Central memory CD4-positive, alpha-beta T cell (primary cell): ENCODE data around the gene MYLIP.
A peak's percentile ranks its signal among the peaks of the same experiment; 100 is the strongest.

ENCODE experiments used
- DNase-seq: peaks from one replicate; pipeline ENCODE4 v3.0.0; 2022

The MYLIP gene

DNA sequence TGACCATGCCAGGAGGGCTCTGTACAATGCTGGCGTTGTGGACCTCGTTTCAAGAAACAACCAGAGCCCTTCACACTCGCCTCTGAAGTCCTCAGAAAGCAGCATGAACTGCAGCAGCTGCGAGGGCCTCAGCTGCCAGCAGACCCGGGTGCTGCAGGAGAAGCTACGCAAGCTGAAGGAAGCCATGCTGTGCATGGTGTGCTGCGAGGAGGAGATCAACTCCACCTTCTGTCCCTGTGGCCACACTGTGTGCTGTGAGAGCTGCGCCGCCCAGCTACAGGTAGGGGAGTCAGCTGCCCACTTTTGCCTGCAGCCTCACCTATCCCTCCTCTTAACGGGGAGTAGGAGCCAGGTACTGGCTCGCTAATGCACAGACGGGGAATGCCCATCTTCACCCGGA, 16.2 kb downstream of the MYLIP start:
- no peak for DNase-seq

DNA sequence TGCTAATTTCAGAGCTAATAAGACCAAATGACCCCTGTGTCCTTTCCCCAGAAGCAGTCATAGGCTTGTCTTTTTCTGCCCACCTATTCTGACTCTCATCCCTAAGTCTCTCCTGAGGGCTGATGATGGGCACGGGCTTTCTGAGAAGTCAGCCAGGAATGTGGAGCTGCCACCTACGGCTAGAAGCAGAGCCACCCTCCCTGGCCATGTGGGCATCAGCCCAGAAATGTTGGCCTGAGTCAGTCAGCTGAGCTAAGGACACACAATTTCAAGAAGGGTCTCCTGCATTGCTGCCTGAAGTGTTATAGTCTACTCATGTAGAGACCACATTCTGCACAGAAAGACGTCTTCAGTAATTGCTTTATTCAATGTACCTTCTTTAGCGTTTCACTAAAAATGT, 17.1 kb downstream of the MYLIP start:
- DNase-seq = no peak

DNA sequence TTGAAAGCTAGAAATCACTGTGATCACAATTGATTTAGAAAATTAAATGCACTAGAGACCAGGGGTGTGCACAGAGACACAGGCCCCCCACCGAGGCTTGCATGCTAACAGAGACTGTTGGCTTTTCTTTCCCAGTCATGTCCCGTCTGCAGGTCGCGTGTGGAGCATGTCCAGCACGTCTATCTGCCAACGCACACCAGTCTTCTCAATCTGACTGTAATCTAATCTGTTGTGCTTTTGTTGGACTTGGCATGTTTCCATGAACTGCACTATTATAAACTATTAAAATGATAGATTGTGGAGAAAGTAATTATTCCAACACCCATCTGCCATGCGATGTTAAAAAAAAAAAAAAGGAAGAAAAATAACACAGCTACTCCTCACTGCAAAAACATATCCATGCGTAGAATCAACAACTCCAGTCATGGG, 17.7 kb downstream of the MYLIP start:
- DNase-seq = no peak

DNA sequence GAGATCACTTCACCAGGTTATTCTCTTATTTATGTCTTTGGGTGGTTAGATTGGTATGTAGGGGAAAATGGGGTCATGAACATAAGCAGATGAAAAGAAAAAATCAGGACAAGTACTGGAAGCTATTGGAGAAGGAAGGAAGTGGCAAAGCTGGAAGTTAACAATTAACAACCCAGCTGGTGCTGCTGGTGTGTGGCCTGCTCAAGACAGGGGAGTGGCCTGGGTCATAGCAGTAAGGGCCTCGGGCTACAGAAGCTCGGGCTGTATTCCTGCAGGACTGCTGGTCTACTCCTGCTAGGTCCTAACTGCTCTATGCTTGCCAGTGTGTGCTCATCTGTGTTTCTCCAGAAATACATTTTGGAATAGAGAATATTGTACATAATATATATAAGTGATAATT, 19.6 kb downstream of the MYLIP start:
- DNase-seq = no peak

DNA sequence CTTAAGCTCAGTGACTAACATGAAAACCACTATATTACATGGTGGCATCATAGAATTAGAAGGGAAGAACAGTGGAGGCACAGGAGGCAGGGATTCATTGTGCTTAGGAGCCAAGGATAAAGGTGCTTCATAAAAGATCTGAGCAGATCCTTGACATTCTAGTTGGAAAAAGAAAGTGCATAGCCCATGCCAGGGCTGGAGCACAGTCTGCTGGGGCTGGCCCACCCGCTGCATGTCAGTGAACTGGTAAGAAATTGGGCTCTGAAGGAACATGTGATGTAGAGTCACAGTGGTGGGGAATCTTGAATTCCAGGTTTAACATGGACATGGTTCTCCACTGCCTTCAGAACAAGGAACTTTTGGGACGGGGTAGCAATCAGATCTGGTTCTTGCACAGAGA, 20.4 kb downstream of the MYLIP start:
- DNase-seq = no peak

DNA sequence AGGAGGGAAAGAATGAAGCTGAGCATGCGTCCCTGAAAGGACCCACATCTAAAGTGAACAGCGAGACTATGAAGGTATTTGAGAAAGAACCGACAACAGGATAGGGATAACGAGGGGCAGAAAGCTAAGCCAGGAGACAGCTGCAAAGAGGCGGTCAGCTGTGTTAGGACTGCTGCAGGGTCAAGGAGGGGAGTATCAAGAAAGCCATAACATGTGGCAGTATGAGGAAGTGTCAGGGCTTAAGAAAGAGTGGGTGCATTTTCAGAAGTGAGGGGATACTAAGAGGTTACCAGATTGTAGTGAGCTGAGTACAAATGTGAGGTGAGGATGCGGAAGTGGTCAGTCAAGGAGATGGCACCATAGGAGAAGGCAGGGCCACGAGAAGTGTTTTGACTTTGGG, 21.2 kb downstream of the MYLIP start:
- no peak for DNase-seq

DNA sequence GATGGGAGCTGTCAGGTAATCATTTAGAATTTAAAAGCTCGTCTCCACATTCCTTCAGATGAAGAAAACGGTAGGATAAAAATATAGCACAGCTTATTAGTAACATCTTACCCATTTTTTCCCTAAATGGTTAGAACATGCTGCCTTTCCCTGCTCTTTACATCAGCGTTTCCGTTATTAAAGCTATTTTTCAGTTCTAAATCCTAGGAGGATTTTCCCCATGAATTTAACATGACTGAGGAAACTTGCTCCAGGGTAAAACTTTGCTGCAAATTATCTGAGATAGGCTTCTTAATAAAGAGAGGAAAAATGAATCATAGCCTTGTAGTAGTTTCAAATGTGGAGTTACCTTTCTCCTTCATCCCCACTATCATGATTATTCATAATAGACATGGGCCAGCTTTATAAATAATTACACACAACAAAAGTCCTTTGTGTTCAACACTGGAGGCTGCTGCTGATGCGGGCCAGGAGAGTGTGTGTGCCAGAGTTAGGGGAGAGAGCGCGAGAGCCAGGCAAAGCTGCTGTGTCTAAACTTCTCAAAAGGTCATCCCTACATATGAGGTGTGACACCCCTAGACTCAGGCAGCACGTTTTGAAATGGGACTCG, 24.4 kb downstream of the MYLIP start:
- no peak for DNase-seq

DNA sequence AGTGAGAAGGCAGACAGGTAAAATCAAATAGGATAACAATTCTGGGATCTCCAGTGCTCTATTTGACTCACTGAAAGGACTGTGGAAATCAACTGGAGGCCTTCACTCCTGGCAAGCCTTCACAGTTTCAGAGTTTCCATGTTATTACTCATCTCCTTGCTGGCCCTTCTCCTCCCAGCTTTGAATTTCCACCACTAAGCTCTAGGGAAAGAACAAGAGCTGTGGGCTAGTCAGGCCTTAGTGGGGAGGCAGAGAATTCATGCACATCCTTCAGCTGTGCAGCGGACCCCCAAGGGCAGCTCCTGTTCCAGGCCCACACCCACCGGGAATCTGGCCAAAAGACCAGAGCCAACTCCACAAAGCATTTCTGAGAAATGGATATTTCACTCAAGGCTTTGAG, 26.0 kb downstream of the MYLIP start:
- DNase-seq = no peak

DNA sequence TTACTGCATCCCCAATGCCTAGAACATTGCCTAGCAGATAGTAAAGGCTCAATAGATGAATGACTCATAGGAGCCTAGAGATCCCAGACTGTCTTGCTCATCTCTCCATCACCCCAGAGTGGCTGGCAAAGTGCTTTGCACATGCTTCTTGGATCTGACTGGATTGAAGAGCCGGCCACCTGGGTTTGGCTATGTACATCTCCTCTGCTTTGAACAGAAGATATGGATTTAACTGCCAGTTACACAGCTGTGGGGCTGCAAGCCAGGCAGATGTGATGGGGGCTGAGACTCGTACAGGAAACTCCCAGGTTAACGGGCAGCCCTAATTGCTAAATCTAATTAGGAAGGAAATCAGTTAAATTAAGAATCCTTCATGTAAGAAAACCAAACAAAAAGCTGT, 28.6 kb downstream of the MYLIP start:
- DNase-seq = no peak

DNA sequence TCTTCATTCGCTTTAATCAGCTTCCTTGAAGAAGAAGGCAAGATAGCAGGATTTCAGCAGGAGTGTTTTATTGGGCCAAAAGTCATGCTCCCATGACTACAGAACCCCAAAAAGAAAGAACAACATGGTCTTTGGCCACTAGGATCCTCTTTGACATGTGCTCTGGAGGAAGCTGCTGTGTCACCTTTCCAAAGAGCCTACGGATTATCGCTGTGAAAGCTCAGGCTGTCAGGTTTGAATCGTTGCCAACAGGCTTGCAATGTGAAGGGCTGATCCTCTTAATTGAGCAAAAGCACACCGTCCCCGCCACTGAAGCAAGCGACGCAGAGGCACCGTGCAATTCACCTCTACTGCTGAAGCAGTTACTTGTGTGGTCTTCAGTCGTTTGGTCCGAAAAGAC, 29.0 kb downstream of the MYLIP start:
- DNase-seq = no peak

DNA sequence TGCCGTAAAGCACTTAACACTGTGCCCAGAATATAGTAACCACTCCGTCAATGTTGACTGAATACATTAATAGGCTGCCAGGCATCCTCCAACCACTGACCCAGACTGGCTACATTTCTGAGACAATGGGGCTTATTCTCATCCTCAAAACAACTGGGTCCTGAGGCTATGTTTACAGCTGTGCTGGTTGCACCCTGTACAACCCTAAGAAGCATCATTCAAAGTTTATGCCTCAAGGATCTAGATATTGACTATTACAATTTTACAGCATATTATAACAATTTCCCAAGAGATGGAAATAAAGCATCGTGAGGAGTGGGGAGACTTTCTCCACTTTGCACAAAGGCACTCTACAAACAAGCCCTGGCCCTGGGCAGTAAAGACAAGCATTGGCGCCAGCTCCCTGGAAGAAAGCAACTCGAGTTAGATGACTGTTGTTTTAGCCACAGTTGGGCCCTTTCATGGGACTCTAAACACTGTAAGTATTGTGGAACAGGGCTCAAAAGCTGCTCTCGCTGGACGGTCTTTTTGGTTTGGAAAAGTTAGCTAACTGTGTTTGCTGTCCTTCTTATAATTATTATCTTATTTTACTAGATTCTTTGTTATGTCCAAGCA, 30.2 kb downstream of the MYLIP start:
- DNase-seq = no peak

DNA sequence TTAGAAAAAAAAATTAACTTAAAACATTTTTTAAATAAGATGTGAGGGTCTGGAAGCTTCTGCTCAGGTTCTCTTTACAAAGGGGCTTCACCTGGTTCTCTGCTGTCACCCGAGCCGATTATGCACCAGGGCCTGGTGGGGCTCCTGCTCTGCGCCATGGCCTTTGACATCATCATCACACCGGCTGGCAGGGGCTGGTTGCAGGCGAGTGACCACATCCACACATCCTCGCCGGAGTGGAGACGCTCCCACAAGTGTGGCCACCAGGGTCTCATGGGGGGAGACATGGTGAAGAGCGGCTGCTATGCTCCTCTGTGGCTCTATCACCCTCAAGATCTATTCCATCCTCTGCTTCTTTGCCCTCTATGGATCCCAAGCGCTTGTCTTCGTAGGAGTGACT, 31.9 kb downstream of the MYLIP start:
- DNase-seq = no peak

DNA sequence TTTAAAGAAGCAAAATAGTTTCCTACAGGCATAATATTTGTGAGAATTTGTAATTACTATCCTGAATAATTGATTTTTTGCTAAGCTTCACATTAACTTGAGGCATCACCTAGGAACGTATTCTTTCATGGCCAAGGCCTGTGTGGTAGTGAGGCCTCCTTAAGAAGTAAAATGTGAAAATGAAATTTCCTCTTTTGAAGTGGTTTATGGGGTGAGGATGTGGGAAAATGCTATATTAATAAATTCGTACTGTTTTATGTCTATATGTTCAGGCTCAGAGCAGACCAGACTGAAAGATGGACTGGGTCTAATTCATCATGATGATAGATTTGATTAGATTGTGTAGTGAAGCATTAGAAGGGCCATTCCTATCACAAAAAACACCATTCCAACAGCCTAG, 33.1 kb downstream of the MYLIP start:
- DNase-seq = peak; percentile 19

DNA sequence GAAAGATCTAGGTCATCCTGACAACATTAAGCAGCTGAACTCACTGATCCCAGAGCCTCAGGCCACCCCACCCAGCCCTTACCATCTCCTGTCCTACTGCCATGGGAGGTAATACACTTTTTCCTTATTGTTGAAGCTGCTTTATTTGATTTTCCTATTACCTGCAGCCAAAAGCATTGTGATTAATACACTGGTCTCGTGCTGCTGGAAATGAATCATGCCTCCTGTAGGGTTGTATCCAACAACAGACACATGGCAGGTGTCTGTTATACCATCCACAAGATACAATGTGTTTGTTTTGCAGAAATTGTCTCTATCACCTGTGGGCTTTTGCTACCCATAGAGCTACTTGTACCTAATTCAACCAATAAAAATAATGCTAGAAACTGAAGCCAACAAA, 34.2 kb downstream of the MYLIP start:
- no peak for DNase-seq

DNA sequence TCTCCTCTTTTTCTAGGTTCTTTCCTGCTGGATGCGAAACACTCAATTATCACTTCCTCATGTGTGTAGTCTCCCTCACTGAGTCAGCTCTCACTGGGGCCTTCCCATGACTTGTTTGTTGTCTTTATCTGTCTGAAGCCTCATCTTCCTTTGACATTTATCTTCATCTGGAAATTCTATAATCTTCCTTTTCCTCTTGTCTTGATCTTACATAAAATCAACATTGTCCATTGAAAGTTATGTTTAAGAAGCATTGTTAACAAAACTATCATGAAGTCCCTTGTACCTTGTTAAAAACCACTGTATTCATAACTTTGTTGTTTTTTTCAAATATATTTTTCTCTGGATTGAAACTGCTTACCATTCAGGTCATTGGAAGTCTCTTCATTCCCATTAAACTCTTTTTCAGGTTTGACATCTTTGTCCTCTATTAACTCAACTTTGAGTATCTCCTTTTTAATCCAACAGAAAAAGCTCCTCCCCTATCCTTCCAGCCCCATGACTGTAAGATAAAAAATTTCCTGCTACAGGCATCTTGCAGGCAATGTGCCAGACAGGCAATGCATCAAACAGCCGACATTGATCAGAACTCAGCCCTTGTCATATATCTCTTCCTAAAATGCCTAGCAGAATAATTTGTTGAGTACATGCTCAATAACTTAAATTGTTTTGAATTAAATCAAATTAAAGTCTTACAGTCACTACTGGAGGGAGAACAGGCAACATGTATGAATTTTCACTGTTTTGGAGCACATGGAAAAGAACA, 34.8 kb downstream of the MYLIP start:
- DNase-seq = no peak

DNA sequence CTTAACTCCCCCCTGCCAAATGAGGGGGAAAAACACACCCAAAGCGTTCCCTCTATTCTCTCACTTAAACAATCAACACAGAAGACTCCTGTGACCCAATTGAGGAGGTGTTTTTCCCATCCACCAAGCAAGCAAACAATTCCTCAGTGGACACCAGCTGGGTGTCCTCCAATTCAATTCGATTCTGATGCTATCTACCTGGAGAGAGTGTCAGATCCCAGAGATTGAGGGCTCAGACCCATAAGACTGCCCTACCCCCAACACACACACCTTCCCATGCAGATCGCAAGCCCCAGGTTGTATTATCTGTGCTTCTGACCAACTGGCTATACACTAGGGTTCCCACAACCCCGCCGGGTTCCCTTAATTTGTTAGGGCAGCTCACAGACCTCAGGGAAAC, 36.8 kb downstream of the MYLIP start:
- no peak for DNase-seq

DNA sequence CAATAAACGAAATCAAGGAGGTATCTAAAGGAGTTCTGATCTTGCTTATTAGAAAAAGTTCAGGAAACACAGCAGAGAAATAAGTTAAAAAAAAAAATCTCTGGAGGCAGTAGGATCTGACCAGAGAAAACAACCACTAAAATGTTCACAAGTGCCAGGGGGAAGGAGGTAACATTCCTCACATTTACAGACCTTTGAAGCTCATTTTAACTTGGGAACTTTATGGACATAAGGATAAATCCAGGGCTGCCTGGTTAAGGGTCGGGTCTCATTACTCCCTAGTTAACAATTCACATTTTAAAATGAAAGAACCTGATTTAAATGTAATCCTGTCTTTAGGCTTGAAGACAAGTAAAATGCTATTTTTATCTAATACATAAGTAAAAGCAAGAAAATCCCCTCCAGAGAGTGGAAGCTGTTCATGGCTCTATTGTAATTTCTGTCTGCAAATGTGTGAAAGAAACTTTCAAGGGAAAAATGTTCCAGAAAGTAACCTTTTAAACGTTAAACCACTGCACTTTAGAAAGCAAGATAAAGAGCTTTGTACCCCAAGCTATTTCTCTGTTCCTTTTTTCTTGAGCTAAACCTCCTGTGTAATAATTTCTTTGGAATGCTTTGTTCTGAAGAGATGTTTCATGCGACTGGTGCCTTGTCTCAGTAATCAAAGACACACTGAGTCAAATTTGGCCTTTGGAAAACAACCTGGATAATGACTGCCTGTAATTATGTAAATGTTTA, 38.2 kb downstream of the MYLIP start:
- DNase-seq = no peak

DNA sequence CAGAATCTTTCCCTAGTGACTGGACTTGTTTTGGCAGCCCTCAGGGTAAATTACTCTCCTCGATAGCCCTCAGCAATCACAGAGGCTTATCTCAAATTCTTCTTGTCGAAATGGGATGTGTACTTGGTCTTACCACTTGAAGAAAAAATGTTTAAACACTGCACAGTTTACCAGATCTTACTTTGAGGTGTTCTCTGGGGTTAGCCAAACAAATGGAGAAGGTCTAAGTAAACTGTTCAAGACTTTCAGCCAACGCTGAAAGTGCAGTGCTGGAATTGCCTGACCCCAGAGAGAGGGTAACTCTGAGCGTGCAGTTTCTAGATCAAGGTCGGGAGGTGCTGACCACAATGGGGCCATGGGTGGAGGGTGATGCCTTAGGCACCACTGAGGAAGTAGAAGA, 39.2 kb downstream of the MYLIP start:
- no peak for DNase-seq

DNA sequence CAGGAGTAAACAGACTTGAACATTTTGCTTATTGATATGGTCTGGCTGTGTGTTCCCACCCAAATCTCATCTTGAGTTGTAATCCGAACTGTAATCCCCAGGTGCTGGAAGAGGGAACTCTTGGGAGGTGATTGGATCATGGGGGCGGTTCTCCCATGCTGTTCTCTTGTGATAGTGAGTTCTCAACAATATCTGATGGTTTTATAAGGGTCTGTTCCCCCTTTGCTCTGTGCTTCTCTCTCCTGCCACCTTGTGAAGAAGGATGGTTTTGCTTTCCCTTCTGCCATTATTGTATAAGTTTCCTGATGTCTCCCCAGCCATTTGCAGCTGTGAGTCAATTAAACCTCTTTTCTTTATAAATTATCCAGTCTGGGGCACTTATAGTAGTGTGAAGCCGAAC, 40.0 kb downstream of the MYLIP start:
- DNase-seq = no peak

DNA sequence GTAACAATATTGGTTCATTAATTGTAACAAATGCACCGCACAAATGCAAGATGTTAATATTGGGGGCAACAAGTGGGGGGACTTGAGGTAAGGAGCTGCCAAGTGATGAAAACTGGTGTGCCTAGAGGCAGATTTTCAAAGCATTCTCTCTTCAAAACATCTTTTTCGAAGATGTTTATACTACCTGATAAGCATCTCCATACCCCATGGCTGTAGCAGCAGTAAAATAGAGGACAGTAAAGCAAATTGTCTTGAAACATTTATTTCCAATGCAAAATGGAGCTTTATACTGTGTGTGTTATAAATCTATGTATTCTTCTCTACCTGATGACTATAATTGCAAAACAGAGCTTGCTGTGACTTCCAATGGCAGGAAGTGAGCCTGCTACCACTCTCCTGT, 42.5 kb downstream of the MYLIP start:
- DNase-seq = no peak

DNA sequence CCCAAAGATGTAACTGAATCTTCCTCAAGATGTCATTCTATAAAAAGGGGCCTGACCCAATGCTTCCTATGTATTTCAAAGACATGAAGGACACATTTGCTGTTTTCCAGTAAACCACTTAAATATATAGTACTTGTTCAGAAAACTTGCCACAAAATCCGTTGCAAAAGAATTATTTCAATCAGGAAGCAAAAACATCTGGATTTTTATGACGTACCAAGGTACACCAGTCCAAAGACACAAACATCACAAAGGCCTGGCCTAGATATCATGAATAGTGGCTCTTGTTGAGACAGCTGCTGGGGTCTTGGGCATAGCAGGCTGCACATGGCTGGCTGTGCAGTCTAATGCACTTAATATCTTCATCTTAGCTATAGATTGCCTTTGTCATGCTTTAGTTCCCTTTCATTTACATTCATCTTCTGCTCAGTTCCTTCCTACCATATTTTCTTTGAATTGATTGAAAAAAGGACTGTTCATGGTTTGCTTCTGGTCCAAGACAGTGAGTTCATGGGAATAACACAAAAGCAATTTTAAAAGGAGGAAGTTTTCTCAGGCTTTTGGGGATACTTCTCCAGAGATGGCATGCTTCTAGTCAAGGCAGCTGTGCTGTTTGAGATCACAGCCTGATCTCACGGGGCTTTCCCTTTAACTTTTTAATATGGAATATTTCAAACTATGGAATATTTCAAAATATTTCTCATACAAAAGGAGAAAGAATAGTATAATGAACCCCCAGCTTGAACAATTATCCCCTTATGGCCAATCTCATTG, 44.5 kb downstream of the MYLIP start:
- no peak for DNase-seq

DNA sequence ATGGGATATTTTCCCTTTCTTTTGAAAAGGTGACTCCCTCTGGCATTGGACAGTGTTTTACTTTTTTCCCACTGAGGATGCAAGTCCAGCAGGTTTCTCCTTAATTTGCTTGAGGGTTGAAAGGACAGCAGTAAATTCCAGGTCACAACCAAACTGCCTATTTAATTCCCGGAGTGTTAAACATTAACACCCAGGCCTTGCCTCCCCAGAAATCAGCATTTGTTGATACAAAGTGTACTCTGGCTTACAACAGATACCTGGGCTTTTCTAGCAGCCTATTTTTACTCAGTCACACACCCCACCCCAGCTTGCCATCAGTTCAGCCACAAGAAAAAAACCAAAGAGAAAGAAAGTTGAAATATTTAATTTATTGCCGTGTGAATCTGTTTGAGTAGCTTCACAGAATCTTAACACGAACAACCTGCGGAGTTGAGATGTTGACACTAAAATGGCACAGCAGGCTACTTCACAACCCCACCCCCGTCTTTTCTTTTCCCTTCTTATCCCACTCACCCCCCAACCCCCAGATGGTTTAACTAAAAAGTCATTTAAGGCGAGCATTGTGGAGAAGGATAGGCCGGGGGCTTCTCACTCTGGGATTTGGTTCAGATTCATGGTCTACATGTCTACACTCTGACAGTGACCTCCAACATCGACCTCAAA, 45.7 kb downstream of the MYLIP start:
- DNase-seq = no peak
